Stimulated activated CD8-positive, alpha-beta memory T cell treated with anti-CD3 and anti-CD28 coated beads, Interleukin-12 subunit alpha, Interleukin-12 subunit beta, amount 100 ng/mL, for 24 hours (primary cell): Measurements from ENCODE around the gene ACKR1.

ENCODE experiments used
- DNase-seq: peaks from one replicate; pipeline ENCODE4 v3.0.0-alpha.2; 2020; ENCODE audit errors: extremely low read depth

Gene ACKR1

DNA sequence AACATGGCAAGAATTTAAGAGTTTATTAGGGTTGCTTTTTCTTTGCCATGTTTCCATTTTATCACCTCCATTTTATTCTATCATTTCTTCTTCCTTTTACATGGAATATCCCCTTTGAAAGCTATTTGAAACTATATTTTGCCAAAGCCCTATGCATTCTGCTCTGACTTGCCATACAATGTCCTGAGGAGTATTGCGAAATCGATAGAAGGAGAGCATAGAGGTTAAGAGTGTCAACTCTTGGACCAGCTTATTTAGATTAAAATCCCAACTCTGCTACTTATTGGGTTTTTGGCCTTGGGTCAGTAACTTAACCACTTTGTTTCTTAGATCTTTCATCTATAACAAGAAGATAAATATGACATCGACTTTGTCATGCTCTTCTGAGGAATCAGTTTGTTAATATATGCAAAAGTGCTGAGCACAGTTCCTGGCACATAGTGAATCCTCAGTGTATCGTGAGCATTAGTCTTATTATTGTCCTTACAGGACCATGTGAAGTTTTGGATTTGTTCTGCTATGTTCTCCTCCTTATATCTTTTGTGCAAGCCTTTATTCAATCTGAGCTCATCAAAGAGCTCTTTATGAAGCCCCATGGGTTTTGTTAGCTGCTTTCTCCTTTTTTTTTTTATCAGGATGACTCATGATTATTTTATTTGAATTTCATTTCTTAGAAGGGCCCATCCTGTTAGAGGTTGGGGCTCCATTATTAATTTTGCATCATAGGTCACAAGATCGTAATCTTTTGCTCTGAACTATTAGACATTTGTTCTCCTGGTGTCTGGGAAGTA is 17.6 kb downstream of the ACKR1 start:
- no peak for DNase-seq

DNA sequence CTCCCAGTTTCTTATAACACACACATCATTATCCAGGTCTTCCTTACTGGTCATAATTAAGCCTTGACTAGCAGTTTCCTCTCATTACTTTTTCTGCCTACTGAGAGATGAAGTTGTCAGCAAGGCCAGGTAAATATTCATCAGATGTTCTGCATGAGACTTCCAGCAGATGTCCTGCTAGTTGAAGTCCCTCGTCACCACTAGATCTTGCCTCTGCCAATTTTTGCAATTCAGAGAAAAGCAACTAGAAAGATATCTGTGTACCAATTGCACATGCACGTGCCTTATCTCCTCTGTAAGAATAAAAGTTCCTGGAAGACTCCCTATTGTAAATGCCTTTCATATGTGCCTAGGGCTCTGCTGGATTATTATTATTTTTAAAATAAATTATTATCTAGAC is 18.3 kb downstream of the ACKR1 start:
- DNase-seq, result no peak

DNA sequence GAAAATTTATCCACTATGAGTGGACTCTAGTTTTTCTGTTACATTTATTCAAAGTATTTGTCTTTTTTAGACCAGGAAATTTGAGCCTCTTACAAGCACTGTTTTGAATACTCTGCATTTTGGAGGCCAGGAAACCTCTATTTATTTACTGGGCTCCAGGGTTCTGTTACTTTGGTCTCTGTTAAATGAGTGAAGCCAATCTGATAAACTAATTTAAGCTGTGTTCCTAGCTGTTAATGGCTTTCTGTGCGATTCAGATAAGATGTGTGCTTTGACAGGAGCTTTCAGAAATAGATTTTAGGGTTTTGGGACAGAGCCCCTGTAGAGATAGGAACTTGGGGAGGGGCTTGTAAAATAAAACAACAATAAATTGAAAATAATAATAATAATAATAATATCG is 23.9 kb downstream of the ACKR1 start:
- no peak for DNase-seq

DNA sequence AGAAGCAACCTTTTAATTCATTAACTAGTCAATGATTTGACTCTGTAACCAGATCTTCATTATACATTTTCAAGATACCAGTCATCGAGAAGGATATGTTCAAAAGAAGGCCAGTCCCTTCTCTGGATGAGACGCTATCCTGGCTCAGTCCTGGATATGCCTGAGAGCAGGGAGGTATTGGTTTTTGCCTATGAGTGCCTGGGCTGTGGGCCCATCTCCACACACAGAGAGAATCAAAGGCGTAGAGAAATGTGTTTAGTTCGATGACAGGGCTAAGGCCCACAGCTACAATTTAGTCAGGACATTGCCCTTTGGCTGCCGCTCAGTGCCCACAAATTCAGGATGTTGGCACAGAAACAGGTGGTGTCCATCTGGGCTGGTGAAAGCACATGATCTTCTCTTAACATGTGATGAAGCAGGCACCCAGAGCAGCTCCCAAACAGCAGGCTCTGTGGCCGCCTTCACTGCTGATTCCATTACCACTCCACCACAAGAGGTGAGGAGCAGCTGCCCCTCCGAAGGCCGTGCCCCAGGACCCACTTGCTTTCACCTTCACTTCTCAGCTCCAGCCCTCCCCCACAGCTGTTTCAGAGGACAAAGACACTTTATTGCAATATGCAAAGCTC is 24.7 kb downstream of the ACKR1 start:
- DNase-seq, result no peak

DNA sequence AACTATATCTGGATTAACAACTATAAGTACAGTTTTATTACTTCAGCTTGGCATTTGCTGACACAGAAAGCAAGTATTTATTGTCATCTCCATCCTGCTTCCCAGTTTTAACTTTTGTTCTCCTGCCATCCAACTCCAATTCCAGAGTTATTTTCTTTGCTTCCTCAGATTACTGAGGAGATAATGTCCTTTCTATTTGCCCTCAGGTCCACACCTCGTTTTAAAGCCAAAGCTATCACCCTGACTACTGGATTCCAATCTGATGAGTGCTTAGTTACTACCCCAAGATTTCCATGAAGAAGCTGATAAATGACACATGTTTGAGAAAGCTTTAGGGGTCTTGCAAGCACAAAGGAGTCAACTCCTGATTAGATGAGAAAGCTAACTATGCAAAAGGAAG is 25.2 kb downstream of the ACKR1 start:
- DNase-seq, result no peak

DNA sequence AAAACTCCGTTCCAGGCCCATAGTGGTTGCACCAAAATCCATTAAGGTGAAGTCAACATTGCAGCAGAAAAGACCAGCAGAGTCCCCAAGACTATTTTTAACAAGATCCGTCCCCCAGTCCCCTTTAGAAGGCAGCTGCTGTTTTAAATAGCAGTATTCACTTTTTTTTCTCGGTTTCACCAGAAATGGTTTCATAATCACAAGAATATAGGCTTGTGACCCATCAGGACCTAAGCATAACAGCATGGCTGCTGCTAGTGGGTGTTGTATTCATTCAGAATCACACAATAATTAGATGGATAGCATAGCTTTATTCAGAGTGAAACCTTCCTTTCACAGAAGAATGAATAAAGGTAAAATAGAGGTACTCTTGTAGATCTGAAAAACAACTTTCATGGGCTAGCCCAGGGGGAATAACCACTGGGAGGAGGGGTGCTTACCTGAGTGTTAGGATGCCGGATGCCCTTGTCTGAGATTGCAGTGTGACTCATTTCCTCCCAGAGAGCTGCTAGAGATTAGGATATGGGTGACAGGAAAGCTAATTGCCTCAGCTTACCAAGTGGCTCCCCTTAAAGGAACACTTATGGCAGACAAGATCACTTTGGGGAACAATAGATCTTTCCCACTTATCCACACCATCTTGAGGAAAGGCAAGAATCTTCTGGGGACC is 35.0 kb downstream of the ACKR1 start:
- DNase-seq, result no peak

DNA sequence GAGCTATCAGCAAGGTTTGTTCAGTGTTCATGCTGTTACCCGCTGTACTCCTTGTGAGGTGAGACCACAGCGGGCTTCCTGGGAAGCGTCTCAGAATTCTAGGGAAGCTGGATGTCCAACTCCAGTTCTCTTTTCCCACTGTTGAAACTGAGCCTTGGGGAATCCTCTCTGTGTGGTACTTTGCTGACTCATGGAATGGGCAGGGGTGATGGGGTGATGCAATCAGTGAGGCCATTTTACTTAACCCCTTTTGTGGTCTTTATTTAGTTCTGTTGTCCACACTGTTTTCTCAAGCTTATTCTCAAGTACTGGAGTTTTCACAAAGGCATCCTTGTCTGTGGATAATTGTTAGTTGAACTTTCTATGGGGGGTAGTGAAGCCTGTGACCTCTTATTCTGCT is 42.6 kb downstream of the ACKR1 start:
- no peak for DNase-seq

DNA sequence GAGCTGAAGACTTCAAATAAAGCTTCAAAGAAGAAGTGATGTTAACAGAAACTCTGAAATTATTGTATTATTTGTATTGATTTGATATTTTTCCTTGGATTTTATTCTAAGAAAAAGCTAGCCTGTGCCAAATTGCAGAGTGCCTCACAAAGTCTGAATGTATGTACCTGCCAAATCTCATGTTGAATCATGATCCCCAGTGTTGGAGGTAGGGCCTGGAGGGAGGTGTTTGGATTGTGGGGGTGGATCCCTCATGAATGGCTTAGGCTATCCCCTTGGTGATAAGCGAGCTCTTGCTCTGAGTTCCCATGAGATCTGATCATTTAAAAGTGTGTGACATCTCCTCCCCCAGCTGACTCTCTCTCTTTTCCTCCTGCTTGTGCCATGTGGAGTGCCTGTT is 43.6 kb downstream of the ACKR1 start:
- DNase-seq, result no peak

DNA sequence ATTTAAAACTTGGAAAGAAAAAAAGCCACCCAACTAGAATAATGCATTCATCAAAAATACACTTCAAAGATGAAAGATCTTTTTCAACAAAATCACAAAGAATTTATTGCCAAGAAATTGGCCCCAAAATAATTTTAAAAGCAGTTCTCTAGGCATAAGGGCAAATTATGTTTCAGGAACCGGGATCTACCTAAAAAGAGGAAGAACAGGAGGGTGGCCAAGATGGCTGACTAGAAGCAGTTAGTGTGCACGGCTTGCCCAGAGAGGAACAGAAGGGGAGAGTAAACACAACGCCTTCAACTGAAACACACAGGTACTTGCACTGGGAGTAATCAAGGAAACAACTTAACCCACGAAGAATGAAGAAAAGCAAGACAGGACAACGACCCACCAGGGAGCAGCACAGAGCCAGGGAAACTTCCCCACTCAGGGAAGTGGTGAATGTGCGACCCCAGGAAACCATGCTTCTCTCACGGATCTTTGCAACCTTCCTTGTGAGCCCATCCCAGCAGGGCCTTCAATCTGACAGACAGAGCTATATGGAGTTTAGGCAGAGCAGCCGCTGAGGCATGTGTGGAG is 46.1 kb downstream of the ACKR1 start:
- no peak for DNase-seq
